DOHH2 (cell line): ENCODE data around the gene NCOA5.

Source experiments
- EZH2phosphoT487 ChIP-seq: fragments of 200-600 bp; sonication (generic); IDR thresholded peaks from 2 replicates; pipeline ENCODE4 v1.6.1; 2017; ENCODE audit warnings: borderline replicate concordance, mild to moderate bottlenecking, antibody characterized with exemption, low read length, moderate library complexity, mixed read lengths
- TF ChIP-seq, protein P1 (sequence below): fragments of 200-600 bp; sonication (generic); IDR thresholded peaks from one replicate; pipeline ENCODE4 v1.5.1; 2014; ENCODE audit warnings: antibody characterized with exemption, mild to moderate bottlenecking, low read depth, low read length; ENCODE audit not compliant: poor library complexity, severe bottlenecking

DNA sequence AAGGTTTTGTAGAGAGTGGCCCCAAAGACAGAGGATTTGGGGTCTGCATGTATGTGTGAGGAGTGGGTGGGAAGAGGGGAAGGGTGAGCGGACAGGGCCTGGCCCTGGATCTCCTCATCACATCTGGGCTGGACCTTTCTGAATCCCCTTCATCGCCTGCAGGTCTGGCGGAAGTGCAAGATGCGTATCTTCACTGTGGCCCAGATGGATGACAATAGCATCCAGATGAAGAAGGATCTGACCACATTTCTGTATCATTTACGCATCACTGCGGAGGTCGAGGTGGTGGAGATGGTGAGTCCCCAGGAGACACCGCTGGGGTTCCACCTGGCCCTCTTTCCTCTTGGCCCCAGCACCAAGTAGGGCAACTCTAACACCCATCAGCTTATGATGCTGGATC is 36.3 kb downstream of the NCOA5 start:
- TF ChIP-seq, protein P1, sequence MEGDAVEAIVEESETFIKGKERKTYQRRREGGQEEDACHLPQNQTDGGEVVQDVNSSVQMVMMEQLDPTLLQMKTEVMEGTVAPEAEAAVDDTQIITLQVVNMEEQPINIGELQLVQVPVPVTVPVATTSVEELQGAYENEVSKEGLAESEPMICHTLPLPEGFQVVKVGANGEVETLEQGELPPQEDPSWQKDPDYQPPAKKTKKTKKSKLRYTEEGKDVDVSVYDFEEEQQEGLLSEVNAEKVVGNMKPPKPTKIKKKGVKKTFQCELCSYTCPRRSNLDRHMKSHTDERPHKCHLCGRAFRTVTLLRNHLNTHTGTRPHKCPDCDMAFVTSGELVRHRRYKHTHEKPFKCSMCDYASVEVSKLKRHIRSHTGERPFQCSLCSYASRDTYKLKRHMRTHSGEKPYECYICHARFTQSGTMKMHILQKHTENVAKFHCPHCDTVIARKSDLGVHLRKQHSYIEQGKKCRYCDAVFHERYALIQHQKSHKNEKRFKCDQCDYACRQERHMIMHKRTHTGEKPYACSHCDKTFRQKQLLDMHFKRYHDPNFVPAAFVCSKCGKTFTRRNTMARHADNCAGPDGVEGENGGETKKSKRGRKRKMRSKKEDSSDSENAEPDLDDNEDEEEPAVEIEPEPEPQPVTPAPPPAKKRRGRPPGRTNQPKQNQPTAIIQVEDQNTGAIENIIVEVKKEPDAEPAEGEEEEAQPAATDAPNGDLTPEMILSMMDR, result no peak
- TF ChIP-seq EZH2phosphoT487, result no peak
